Measurements from ENCODE around the gene ASB3. TPM values are rescaled to one million over a fixed set of nuclear protein-coding genes. Genes with fewer than 3 reads are reported as not detected.

Gene ASB3
- total and polyA plus RNA-seq, 9 donors, result 9.6 to 24.8 (median 19.0) TPM

DNA sequence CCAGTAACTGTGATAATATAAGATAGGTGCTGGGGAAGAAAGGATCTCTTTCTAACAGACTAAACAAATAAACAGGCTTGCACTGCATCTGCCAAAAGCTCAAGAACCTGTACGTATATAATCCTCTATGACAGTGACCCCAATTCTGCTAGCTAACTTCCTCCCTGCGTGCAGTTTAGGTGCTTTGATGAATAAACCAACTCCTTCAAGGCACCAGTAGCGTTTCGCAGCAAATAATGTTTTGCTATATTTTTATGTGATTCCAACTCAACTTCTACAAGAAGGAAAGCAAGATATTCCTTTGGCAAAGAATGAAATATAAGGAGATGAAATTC, 154.7 kb downstream of the ASB3 start:
- TF ChIP-seq, protein P1, sequence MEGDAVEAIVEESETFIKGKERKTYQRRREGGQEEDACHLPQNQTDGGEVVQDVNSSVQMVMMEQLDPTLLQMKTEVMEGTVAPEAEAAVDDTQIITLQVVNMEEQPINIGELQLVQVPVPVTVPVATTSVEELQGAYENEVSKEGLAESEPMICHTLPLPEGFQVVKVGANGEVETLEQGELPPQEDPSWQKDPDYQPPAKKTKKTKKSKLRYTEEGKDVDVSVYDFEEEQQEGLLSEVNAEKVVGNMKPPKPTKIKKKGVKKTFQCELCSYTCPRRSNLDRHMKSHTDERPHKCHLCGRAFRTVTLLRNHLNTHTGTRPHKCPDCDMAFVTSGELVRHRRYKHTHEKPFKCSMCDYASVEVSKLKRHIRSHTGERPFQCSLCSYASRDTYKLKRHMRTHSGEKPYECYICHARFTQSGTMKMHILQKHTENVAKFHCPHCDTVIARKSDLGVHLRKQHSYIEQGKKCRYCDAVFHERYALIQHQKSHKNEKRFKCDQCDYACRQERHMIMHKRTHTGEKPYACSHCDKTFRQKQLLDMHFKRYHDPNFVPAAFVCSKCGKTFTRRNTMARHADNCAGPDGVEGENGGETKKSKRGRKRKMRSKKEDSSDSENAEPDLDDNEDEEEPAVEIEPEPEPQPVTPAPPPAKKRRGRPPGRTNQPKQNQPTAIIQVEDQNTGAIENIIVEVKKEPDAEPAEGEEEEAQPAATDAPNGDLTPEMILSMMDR (IDR thresholded peaks at IDR 0.05), result no peak
- no peak for TF ChIP-seq POLR2A (IDR thresholded peaks at IDR 0.05)
- TF ChIP-seq EP300 (IDR thresholded peaks at IDR 0.05), result no peak
- Histone ChIP-seq H3K4me3 (no peak overlapping the region), H3K27ac (no peak overlapping the region), H3K9me3 (no peaks in the 10 kb centered on the region), H3K27me3 (no peaks in the 10 kb centered on the region), H3K4me1 (ENCODE audit: insufficient read depth) (no peaks in the 10 kb centered on the region), H3K36me3 (no peaks in the 10 kb centered on the region)
- WGBS, 3 donors, result 75 to 94% (median 80%) methylated on average over 4 of the region's 4 CpGs
- intact Hi-C loops (cut with DNase I), result no loop called here
- DNase-seq, result no peak

DNA sequence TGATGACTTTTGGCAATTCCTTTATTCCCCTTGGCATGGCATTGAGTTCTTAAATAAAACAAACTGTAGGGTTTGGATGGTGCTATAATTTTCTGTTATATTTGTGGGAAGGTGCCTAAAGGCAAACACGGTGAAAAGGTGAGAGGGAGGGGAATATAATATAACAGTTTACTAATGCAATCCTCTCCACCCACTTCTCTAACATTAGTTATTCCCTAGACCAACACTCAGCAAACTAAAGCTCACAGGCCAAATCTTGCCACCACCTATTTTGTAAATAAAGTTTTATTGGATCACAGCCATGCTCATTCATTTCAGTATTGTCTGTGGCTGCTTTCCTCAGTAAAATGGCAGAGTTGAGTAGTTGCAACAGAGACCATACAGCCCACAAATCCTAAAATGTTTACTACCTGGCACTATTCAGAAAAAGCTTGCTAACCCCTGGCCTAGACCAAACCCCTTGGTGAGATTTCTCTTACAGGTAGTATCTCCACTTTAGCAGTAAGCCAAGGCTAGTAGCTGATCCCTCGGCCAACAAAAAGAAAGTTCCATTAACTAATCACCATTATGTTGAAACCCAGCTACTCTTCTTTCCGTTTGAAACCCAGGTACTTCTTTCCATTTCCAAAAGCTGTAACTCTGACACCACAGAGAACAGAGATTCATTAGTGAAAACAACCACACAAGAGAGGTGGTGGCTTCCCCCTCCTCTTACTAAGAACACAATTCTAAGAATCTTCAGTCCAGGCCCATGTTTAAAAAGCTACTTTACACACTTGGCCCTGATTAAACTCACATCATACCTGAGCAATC, 155.2 kb downstream of the ASB3 start:
- TF ChIP-seq, protein P1 (IDR thresholded peaks at IDR 0.05), result no peak
- TF ChIP-seq EP300 (IDR thresholded peaks at IDR 0.05) (no peak), POLR2A (IDR thresholded peaks at IDR 0.05) (no peak)
- WGBS, 3 donors, result 88 to 91% (median 91%) methylated on average over 3 of the region's 3 CpGs
- DNase-seq, result no peak

DNA sequence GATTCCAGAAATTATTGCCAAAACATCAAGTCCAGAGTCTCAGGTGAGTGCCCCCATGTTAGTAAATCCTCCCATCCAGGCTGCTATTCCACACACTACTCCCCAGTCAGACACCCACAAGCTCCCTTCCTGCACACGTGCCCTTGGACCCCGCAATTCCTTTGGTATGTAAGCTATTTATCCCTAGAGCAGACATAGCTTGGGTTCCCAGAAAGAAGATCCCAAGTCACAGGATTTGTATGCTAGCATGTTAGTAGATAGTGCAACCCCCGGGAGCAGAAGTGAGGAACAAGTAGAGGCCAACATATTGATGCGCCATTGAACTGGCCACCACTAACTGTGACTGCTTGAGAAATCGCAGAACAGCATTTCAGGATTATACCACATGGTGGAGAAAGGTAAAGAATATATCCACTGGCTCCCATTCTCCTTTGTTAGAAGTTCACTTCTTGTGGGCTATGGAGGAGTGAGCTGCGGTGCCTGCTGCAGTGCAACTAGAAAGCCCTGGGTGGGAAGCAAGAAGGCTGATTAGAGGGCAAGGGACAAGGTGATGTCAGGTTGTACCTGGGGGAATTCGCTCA, 156.6 kb downstream of the ASB3 start:
- Histone ChIP-seq H3K4me3 (no peak overlapping the region), H3K27me3 (no peaks in the 10 kb centered on the region), H3K9me3 (no peaks in the 10 kb centered on the region), H3K36me3 (no peaks in the 10 kb centered on the region), H3K4me1 (ENCODE audit: insufficient read depth) (no peaks in the 10 kb centered on the region), H3K27ac (no peak overlapping the region)
- DNase-seq, result no peak
- intact Hi-C loops (cut with DNase I), result no loop called here
- no peak for TF ChIP-seq EP300 (IDR thresholded peaks at IDR 0.05)
- TF ChIP-seq, protein P1 (IDR thresholded peaks at IDR 0.05), result no peak
- no peak for TF ChIP-seq POLR2A (IDR thresholded peaks at IDR 0.05)
- 75 to 80% (median 79%) methylated on average over 7 of the region's 7 CpGs for WGBS, 3 donors

More for the DNA sequence above, 155.2 kb downstream of the ASB3 start:
- H3K4me3 ChIP-seq, result no peak overlapping the region
- no peaks in the 10 kb centered on the region for H3K9me3 ChIP-seq
- H3K4me1 ChIP-seq (ENCODE audit: insufficient read depth), result no peaks in the 10 kb centered on the region
- no peaks in the 10 kb centered on the region for H3K36me3 ChIP-seq
- no peak overlapping the region for H3K27ac ChIP-seq
- no peaks in the 10 kb centered on the region for H3K27me3 ChIP-seq
- intact Hi-C loops (cut with DNase I), result no loop called here

DNA sequence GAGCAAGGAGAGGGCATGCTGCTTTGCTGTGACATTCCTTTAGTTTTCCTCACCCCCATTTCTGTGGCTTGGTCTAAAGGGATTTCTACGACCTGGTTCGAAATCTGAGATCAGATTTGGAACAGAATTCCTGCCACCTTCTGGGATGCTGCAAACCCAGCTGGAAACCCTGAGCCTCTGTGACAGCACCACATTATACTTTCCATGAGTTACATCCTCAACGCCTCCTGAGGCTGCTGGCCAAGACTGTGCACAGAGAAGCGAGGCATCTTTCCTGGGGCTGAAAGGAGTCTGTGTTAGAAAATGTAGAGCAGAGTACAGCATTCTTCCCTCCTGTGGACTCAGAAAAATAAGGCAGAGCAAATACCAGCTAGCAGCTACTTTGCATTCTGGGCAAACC, 157.3 kb downstream of the ASB3 start:
- no peak overlapping the region for H3K4me3 ChIP-seq
- intact Hi-C loops (cut with DNase I), result no loop called here
- no peaks in the 10 kb centered on the region for H3K4me1 ChIP-seq (ENCODE audit: insufficient read depth)
- H3K27me3 ChIP-seq, result no peaks in the 10 kb centered on the region
- no peak overlapping the region for H3K27ac ChIP-seq
- no peaks in the 10 kb centered on the region for H3K9me3 ChIP-seq
- WGBS, 3 donors, result 49 to 66% (median 55%) methylated on average over 4 of the region's 4 CpGs
- no peak for TF ChIP-seq POLR2A (IDR thresholded peaks at IDR 0.05)
- TF ChIP-seq, protein P1 (IDR thresholded peaks at IDR 0.05), result no peak
- no peak for TF ChIP-seq EP300 (IDR thresholded peaks at IDR 0.05)
- no peaks in the 10 kb centered on the region for H3K36me3 ChIP-seq
- no peak for DNase-seq

All from ovary (tissue), 9 donors.